ENCODE results near the gene EPG5. TPM values are rescaled to one million over a fixed set of nuclear protein-coding genes. Genes with fewer than 3 reads are reported as not detected.

The EPG5 gene
- total RNA-seq, 1 experiment from 2014 or later: 22.7 TPM

GRCh38 chr18:45874491-45875184, 92.5 kb downstream of the EPG5 start:
- no peaks in the 10 kb centered on the region for H3K27me3 Mint-ChIP-seq (ENCODE audit: low read depth)
- peaks cover 20% of the 10 kb centered on the region for H3K36me3 Mint-ChIP-seq
- H3K27ac Mint-ChIP-seq: no peak overlapping the region
- DNase-seq (ENCODE audit: low spot score): no peak
- no peaks in the 10 kb centered on the region for H3K4me1 Mint-ChIP-seq
- H3K4me3 Mint-ChIP-seq: no peak overlapping the region
- ChIA-PET CTCF (no interaction called here), POLR2A (no interaction called here)
- TF ChIP-seq, protein P1, sequence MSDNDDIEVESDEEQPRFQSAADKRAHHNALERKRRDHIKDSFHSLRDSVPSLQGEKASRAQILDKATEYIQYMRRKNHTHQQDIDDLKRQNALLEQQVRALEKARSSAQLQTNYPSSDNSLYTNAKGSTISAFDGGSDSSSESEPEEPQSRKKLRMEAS (CRISPR knock-in tag; IDR thresholded peaks at IDR 0.05): no peak
- TF ChIP-seq CREM (CRISPR knock-in tag; IDR thresholded peaks at IDR 0.05): no peak
- TF ChIP-seq JUN (CRISPR knock-in tag; IDR thresholded peaks at IDR 0.05): no peak
- no peak for TF ChIP-seq E2F5 (CRISPR knock-in tag; IDR thresholded peaks at IDR 0.05)
- no peak for TF ChIP-seq ATF2 (CRISPR knock-in tag; IDR thresholded peaks at IDR 0.05; ENCODE audit: borderline replicate concordance, low read depth)
- TF ChIP-seq, protein P2, sequence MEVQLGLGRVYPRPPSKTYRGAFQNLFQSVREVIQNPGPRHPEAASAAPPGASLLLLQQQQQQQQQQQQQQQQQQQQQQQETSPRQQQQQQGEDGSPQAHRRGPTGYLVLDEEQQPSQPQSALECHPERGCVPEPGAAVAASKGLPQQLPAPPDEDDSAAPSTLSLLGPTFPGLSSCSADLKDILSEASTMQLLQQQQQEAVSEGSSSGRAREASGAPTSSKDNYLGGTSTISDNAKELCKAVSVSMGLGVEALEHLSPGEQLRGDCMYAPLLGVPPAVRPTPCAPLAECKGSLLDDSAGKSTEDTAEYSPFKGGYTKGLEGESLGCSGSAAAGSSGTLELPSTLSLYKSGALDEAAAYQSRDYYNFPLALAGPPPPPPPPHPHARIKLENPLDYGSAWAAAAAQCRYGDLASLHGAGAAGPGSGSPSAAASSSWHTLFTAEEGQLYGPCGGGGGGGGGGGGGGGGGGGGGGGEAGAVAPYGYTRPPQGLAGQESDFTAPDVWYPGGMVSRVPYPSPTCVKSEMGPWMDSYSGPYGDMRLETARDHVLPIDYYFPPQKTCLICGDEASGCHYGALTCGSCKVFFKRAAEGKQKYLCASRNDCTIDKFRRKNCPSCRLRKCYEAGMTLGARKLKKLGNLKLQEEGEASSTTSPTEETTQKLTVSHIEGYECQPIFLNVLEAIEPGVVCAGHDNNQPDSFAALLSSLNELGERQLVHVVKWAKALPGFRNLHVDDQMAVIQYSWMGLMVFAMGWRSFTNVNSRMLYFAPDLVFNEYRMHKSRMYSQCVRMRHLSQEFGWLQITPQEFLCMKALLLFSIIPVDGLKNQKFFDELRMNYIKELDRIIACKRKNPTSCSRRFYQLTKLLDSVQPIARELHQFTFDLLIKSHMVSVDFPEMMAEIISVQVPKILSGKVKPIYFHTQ (CRISPR knock-in tag; IDR thresholded peaks at IDR 0.05): no peak
- TF ChIP-seq, protein P3, sequence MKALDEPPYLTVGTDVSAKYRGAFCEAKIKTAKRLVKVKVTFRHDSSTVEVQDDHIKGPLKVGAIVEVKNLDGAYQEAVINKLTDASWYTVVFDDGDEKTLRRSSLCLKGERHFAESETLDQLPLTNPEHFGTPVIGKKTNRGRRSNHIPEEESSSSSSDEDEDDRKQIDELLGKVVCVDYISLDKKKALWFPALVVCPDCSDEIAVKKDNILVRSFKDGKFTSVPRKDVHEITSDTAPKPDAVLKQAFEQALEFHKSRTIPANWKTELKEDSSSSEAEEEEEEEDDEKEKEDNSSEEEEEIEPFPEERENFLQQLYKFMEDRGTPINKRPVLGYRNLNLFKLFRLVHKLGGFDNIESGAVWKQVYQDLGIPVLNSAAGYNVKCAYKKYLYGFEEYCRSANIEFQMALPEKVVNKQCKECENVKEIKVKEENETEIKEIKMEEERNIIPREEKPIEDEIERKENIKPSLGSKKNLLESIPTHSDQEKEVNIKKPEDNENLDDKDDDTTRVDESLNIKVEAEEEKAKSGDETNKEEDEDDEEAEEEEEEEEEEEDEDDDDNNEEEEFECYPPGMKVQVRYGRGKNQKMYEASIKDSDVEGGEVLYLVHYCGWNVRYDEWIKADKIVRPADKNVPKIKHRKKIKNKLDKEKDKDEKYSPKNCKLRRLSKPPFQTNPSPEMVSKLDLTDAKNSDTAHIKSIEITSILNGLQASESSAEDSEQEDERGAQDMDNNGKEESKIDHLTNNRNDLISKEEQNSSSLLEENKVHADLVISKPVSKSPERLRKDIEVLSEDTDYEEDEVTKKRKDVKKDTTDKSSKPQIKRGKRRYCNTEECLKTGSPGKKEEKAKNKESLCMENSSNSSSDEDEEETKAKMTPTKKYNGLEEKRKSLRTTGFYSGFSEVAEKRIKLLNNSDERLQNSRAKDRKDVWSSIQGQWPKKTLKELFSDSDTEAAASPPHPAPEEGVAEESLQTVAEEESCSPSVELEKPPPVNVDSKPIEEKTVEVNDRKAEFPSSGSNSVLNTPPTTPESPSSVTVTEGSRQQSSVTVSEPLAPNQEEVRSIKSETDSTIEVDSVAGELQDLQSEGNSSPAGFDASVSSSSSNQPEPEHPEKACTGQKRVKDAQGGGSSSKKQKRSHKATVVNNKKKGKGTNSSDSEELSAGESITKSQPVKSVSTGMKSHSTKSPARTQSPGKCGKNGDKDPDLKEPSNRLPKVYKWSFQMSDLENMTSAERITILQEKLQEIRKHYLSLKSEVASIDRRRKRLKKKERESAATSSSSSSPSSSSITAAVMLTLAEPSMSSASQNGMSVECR (CRISPR knock-in tag; IDR thresholded peaks at IDR 0.05; ENCODE audit: borderline replicate concordance): no peak
- TF ChIP-seq, protein P4, sequence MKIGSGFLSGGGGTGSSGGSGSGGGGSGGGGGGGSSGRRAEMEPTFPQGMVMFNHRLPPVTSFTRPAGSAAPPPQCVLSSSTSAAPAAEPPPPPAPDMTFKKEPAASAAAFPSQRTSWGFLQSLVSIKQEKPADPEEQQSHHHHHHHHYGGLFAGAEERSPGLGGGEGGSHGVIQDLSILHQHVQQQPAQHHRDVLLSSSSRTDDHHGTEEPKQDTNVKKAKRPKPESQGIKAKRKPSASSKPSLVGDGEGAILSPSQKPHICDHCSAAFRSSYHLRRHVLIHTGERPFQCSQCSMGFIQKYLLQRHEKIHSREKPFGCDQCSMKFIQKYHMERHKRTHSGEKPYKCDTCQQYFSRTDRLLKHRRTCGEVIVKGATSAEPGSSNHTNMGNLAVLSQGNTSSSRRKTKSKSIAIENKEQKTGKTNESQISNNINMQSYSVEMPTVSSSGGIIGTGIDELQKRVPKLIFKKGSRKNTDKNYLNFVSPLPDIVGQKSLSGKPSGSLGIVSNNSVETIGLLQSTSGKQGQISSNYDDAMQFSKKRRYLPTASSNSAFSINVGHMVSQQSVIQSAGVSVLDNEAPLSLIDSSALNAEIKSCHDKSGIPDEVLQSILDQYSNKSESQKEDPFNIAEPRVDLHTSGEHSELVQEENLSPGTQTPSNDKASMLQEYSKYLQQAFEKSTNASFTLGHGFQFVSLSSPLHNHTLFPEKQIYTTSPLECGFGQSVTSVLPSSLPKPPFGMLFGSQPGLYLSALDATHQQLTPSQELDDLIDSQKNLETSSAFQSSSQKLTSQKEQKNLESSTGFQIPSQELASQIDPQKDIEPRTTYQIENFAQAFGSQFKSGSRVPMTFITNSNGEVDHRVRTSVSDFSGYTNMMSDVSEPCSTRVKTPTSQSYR (CRISPR knock-in tag; IDR thresholded peaks at IDR 0.05): no peak
- no peak for TF ChIP-seq AFF4 (CRISPR knock-in tag; IDR thresholded peaks at IDR 0.05; ENCODE audit: borderline replicate concordance)
- TF ChIP-seq ZNF263 (CRISPR knock-in tag; IDR thresholded peaks at IDR 0.05; ENCODE audit: low read depth): no peak
- no peak for TF ChIP-seq SMAD4 (CRISPR knock-in tag; IDR thresholded peaks at IDR 0.05)
- TF ChIP-seq NR2C2 (CRISPR knock-in tag; IDR thresholded peaks at IDR 0.05): no peak
- no peak for TF ChIP-seq ZNF416 (CRISPR knock-in tag; IDR thresholded peaks at IDR 0.05)
- no peak for TF ChIP-seq FOXP1 (CRISPR knock-in tag; IDR thresholded peaks at IDR 0.05; ENCODE audit: borderline replicate concordance)
- TF ChIP-seq, protein P5, sequence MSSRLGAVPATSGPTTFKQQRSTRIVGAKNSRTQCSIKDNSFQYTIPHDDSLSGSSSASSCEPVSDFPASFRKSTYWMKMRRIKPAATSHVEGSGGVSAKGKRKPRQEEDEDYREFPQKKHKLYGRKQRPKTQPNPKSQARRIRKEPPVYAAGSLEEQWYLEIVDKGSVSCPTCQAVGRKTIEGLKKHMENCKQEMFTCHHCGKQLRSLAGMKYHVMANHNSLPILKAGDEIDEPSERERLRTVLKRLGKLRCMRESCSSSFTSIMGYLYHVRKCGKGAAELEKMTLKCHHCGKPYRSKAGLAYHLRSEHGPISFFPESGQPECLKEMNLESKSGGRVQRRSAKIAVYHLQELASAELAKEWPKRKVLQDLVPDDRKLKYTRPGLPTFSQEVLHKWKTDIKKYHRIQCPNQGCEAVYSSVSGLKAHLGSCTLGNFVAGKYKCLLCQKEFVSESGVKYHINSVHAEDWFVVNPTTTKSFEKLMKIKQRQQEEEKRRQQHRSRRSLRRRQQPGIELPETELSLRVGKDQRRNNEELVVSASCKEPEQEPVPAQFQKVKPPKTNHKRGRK (CRISPR knock-in tag; IDR thresholded peaks at IDR 0.05; ENCODE audit: borderline replicate concordance): no peak
- no peak for TF ChIP-seq HMGA2 (CRISPR knock-in tag; IDR thresholded peaks at IDR 0.05)
- no peak for TF ChIP-seq GRHL2 (CRISPR knock-in tag; IDR thresholded peaks at IDR 0.05; ENCODE audit: insufficient replicate concordance, severe bottlenecking)
- peaks cover 7% of the 10 kb centered on the region for H3K9me3 Mint-ChIP-seq
- no peak for ATAC-seq

Data from WTC11 (cell line).